ENCODE measurements around the gene MYO19. TPM values are rescaled to one million over a fixed set of nuclear protein-coding genes. Genes with fewer than 3 reads are reported as not detected.
A peak's percentile ranks its signal among the peaks of the same experiment; 100 is the strongest.

Gene MYO19
- total RNA-seq, 1 experiment from 2014 or later = 167 TPM

DNA sequence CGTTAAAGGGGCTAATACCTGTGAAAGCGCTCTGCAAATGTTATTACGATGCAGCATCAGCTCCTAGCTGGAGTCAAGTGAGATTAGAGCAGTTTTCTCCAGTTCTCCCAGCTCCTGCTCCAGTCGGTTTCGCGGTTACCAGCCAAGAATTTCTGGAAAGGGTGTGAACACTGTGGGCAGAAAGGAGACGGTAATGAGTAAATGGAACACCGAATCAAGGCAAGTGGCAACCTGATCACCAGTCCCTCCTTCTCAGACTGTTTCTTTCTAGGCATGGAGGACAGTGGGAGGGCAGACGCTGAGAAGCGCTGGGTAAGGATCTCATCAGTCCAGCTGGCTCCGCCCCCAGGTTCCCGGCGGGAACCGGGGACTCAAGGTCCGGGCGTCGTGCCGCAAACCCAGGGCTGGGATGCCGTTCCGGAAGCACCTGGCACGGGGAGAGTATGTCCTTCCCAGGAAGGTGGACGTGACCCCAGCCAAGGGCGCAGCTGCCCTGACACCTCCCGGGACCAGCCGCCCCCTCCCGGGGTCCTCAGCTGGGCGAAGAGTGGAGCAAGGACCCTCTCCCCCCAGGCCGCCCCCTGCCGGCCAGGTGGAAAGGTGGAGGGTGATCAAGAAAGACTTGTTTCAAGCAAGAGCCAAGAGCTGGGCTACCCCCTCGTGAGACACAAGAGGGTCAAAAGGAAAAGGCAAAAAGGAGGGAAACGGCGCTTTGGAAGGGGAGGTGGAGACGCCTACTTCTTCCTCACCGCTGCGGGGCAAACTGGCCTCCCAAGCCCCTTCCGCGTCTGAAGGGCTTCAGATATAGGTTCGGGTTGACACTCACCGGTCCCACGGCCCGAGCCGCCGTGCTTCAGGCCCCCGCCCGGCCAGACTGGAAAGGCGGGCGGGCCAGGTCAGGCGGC, 481 bp downstream of the MYO19 start:
- Histone ChIP-seq H3K36me3 (ENCODE audit: control insufficient read depth in 1 of 2, insufficient read depth in 2 of 2, low read length in 2 of 2) (peaks cover 23 to 50% of the 10 kb centered on the region in 2 experiments), H3K4me3 (replicated peaks in 1 of 2; ENCODE audit: low read depth in 1 of 2, low read length in 2 of 2) (peak overlapping the region; percentile 63 to 90), H3K4me2 (ENCODE audit: low read length) (peak overlapping the region; percentile 82), H3K9ac (ENCODE audit: low read length) (peak overlapping the region; percentile 99), H3K27ac (ENCODE audit: low read depth, low read length) (peak overlapping the region; percentile 99), H3K27me3 (ENCODE audit: insufficient read depth, low read length) (no peaks in the 10 kb centered on the region), H3K9me2 (ENCODE audit: insufficient read depth) (no peaks in the 10 kb centered on the region), H3K9me3 (ENCODE audit: control insufficient read depth in 1 of 2, insufficient read depth in 1 of 2, low read depth in 1 of 2, low read length in 2 of 2) (no peaks in the 10 kb centered on the region), H4K20me1 (ENCODE audit: insufficient read depth) (no peaks in the 10 kb centered on the region), H3K4me1 (ENCODE audit: control insufficient read depth in 1 of 2, insufficient read depth in 2 of 2, low read length in 2 of 2) (peaks cover 8 to 29% of the 10 kb centered on the region in 2 experiments), H3K79me2 (ENCODE audit: insufficient read depth, low read length) (peaks cover 75% of the 10 kb centered on the region), H2AFZ (ENCODE audit: low read depth, low read length, poor library complexity, severe bottlenecking) (no peak overlapping the region)
- DNase-seq (ENCODE audit: low read depth, low spot score) (peak; percentile 67), ATAC-seq (peak; percentile 68)
- POLR2A ChIA-PET = interaction anchor here (0.7 to 2.4 kb wide), 5 partner anchors 10 to 67 kb away, joined by 3 to 30 read pairs (median 5); partner anchors contain the start of genes GGNBP2 and MRM1
- RAD21 ChIA-PET (ENCODE audit: low non-redundant PET in 1 of 2, low total read pairs in 2 of 2, uncharacterized antibody in 2 of 2, unreplicated experiment in 2 of 2) = no interaction called here
- intact Hi-C loops (cut with micrococcal nuclease) = loop anchor here (1.0 kb wide), 1 partner anchor 11 kb away; no protein-coding TSS in a partner anchor
- TF ChIP-seq POLR2AphosphoS5 (IDR thresholded peaks at IDR 0.05; ENCODE audit: low read depth, low read length) (peak; percentile 27; the same call in 1 of the 2 replicates), EGR1 (IDR thresholded peaks at IDR 0.05; ENCODE audit: low read depth) (0 out of 2 replicates have a peak, but pooled peaks have one; percentile 39), CTCF (IDR thresholded peaks at IDR 0.05 in 2 of 3, conservative IDR thresholded peaks at IDR 0.05 in 1 of 3; ENCODE audit: borderline replicate concordance in 1 of 3, insufficient read depth in 1 of 3, low read depth in 2 of 3, low read length in 2 of 3) (peak; percentile 52 to 81 (median 77); a peak in 5 of 6 replicates), POLR2A (IDR thresholded peaks at IDR 0.05; ENCODE audit: borderline replicate concordance, extremely low read depth, insufficient read depth, insufficient read length) (no peak), ELF1 (IDR thresholded peaks at IDR 0.05; ENCODE audit: borderline replicate concordance, low read depth) (no peak), CEBPB (IDR thresholded peaks at IDR 0.05; ENCODE audit: low read depth) (no peak)
- TF ChIP-seq, protein P1, sequence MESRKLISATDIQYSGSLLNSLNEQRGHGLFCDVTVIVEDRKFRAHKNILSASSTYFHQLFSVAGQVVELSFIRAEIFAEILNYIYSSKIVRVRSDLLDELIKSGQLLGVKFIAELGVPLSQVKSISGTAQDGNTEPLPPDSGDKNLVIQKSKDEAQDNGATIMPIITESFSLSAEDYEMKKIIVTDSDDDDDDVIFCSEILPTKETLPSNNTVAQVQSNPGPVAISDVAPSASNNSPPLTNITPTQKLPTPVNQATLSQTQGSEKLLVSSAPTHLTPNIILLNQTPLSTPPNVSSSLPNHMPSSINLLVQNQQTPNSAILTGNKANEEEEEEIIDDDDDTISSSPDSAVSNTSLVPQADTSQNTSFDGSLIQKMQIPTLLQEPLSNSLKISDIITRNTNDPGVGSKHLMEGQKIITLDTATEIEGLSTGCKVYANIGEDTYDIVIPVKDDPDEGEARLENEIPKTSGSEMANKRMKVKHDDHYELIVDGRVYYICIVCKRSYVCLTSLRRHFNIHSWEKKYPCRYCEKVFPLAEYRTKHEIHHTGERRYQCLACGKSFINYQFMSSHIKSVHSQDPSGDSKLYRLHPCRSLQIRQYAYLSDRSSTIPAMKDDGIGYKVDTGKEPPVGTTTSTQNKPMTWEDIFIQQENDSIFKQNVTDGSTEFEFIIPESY (IDR thresholded peaks at IDR 0.05; ENCODE audit: extremely low read depth, insufficient replicate concordance, low read length) = no peak
- TF ChIP-seq, protein P2, sequence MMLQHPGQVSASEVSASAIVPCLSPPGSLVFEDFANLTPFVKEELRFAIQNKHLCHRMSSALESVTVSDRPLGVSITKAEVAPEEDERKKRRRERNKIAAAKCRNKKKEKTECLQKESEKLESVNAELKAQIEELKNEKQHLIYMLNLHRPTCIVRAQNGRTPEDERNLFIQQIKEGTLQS (IDR thresholded peaks at IDR 0.05) = no peak
- BruUV-seq (replicated peaks) = no TSS peak
- CTCF ChIA-PET = interaction anchor here (0.6 to 2.4 kb wide), 8 partner anchors 10 to 342 kb away, joined by 3 to 16 read pairs (median 4); partner anchors contain the start of genes GGNBP2 and MRM1

Data from HCT116 (cell line).